GM18517 (cell line): ENCODE data around the gene SOX12.
A peak's percentile ranks its signal among the peaks of the same experiment; 100 is the strongest.
"Not testable (repeated sequence)": the region's sequence is repeated elsewhere in the genome, so short reads cannot be mapped to it uniquely, and the experiment has no call there.

Source experiments
- ATAC-seq: cut with Tn5 transposase; IDR thresholded peaks from one replicate; pipeline ENCODE4 v1.9.1; 2021; ENCODE audit warnings: mild to moderate bottlenecking, moderate library complexity; ENCODE audit not compliant: unreplicated experiment

SOX12 gene

DNA sequence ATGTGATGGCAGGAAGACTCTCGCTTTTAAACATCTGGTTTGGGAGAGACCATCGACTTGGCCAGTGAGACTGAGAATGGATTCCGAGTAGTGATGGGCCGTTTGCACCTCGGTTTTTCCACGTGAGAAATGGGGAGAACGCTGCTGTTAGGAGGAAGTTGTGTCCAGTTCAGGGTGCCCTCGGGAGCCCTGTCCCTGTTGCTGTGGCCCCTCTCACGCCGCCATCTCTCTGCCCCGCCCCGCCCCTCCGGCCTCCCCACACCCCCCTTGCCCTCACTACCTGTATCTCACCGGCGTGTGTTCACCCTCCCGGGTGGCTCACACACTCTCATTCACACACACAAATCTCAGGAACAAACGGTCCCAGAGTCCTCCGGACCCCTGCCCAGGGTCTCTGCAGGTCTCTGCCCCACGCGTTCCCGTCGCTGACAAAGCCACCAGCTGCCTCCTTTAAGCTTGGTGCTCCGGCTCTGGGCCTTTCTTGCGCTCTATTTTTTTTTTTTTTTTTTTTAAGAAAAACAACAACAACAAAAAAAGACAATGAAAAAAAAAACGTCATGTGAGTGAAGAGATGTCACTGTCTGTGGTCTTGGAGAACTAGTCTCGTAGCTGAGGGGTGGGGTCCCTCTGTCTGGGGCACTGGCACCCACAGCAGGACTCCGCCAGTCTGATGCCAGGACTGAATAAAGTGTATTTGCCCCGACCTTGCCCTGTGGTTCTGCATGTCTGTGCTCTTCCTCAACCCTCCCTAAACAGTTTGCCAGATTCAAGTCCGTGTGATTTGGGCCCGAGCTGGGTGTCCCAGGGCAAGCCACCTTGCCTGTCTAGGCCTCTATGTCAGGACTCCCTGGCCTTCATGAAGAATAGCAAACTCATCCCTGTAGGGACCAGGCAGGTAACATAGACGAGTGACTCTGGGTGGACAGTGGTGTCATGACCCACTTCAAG, 2.9 kb downstream of the SOX12 start:
- ATAC-seq = no peak

DNA sequence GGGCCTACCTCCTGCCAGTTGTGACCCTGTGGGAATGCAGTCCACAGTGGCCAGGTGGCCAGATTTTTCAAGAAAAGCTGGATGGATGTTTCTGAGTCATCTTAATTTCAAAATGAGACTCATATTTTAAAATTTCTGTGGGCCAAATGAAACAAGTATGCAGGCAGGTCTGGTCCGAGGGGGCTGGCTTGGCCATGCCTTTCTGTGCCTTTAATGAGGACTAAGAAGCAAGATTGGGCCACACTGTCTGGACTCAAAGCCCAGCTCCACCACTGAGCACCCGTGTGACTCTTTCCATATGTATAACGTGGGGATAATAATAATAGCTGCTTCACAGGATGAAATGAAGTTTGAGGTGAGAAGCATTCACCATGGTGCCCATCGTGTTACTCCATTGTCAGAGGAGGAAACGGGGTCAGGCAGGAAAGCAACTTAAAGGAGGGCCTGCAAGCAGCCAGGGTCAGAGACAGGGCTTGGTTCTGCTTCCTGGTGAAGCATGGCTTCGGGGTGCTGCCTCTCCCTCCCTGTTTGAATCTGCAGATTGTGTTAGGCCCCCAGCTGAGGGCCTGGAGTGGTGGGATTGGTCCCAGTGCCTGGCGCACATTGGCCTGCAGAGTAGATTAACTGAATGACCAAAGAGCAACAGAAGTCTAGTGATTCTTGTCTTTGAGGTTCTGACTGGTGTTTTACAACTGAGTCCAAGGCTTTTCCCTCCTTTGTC, 3.8 kb downstream of the SOX12 start:
- no peak for ATAC-seq

DNA sequence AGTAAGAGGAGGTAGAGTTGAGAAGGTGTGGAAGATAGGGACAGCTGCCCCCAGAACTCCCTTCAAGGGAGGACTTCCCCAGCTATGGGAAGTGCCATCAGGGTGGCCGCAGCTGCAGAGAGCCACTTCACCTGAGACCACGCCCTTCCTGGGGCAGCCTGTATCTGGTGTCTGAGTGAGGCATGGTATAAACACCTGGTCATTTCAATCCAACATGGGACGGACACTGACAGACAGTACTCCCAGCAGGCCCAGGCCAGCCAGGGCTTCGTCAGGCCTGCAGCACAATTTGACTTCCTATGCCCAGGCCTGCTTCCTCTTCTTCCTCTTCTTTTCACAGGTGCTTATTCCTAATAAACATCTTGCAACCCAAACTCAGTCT, 4.5 kb downstream of the SOX12 start:
- ATAC-seq = no peak

DNA sequence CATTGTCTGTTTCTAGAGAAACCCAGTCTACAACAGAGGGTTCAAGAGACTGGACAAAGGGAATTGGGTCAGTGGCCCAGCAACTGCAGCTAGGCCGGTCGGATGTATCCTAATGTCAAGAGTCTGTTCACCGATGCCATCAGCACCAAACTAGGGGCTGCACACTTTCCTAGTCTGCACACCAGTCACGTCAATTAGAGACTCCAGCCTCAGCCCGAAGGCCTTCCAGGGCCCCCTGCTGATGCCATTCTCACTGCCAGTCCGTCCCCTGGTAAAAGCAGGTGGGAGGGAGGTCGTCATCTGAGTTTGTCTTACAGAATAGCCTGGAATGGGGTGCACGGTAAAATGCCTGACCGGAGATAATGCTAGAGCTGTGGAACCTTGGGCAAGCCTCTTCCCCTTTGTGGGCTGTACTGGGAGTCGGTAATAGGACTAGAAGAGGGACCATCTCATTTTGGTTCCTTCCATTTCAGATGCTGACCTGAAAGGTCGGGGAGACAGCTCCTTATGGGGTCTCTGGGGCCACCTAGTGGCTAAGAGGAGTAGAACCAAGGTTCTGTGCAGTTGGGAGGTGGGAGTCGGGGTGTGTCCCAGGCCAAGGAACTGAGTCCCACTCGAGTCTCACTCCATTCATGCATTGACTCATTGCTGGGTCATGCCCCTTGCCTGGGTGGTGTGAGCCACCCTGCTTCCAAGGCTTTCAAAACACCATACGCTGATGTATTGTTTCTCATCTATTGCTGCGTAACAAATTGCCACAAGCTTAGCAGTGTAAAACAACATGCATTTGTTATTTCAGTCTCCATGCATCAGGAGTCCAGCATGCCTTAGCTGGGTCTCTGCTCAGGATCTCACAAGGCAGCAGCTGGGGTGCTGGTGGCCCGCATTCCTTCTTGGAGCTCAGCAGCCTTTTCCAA, 5.1 kb downstream of the SOX12 start:
- ATAC-seq = no peak

DNA sequence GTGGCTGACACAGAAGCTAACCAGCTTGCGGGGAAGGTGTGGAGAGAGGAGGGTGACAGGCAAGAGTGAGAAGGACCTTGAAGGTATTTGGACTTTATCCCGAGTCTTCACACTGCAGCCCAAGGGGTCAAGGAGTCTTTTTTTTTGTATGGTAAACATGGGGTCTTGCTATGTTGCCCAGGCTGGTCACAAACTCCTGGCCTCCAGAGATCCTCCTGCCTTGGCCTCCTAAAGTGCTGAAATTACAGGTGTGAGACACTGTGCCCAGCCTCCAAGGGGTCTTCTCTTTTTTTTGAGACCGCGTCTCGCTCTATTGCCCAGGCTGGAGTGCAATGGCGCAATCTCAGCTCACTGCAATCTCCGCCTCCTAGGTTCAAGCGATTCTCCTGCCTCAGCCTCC, 9.2 kb downstream of the SOX12 start:
- ATAC-seq = no peak

DNA sequence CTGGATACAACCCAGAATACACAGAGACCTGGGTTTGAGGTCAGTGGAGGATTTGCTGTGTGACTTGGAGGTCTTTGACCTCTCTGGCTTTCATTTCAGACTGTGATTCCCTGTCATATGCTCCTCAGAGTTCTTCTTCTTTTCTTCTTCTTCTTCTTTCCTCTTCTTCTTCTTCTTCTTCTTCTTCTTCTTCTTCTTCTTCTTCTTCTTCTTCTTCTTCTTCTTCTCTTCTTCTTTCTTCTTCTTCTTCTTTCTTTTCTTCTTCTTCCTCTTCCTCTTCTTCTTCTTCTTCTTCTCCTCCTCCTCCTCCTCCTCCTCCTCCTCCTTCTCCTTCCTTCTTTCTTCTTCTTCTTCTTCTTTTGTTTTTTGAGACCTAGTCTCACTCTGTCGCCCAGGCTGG, 10.7 kb downstream of the SOX12 start:
- ATAC-seq = not testable (repeated sequence)

DNA sequence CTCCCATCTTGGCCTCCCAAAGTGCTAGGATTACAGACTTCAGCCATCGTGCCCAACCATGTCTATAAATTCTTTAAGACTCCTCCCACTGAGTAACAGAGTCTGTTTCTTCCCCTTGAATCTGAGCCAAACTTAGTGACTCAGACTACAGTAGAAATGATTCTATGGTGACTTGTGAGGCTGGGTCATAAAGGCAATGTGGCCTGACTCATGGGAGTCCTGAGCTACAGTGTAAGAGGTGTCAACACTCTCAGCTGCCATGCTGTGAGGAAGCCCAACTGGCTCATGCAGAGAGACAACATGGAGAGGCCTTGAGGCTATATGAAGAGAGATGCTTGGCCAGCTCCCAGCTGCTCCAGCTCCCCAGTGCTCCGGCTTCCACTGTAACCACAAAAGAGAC, 16.3 kb downstream of the SOX12 start:
- no peak for ATAC-seq

DNA sequence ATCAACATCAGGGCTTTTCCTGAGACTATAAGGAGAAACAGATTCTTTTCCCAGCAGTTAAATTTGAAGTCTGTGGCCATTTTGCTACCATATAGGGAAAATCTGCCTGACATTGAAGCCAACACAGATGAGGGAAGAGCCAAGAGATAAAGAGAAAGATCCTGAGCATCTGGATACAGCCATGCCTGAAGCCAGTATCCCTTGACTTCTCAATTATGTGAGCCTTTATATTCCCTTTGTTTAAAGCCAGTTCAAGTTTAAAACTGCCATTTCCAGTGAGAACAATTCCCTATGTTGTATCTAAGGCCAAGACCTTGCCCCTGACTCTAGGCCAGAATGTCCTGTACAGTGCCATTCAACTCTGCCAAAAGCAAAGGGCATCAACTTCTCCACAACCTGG, 17.8 kb downstream of the SOX12 start:
- ATAC-seq = no peak

DNA sequence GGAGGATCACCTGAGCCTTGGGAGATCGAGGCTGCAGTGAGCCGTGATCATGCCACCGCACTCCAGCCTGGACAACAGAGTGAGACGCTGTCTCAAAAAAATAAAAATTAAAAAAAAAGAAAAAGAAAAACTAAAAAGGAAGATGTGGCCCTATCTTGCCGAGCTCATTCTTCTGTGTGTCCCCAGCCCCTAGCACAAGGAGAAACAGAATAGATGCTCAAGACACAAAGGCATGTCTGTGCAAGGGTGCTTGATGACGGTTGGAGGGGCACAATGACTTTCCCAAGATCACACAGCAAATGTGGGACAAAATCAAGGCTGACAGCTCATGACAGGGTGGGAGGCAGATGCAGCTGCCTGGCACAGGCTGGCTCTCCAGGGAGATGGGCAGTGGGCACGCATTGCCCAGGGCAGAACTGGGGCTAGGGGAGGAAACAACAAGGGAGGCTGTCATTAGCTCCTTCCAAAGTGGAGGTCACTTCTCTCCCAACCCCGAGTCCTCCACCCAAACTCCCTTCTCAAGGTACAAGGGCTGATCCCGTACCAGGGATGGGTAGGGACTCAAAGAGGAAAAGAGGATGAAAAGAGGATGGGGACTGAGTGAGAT, 20.8 kb downstream of the SOX12 start:
- no peak for ATAC-seq

DNA sequence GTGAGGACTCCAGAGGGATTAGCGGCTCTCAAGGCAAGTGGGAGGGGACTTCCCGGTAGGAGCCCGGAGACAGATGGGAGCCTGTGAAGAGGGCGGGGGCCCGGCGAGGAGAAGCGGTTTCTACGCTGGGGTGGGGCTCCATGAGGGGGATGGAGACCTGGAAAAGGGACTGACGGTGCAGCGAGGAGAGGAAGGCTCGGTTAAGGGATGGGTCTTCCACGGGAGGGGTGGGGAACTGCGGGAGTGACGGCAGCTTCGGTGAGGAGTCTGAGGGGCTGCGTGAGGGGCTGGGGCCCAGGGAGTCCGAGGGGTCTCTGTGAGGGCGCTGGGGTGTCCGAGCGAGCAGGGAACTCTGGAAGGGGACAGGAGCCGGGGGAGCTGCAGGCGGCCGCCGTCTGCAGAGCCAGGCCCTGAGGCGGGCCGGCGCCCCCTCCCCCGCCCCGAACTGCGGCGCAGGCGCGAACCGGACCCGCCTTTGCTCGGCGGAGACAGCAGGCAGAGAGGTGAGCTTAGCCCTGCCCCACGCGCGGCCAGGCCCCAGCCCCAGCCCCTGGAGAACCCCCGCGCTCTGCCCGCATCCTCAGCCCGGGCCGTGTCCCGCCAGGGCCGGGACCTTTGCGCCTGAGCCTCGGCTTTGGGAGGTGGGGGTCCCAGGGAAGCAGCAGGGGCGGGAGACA, 21.4 kb downstream of the SOX12 start, which contains the start of gene NRSN2:
Gene NRSN2, plus strand, starts transcription at position 472 of the 677 bp plus-strand sequence. CDS start 2,533 bp downstream, outside the sequence.
- no peak for ATAC-seq

DNA sequence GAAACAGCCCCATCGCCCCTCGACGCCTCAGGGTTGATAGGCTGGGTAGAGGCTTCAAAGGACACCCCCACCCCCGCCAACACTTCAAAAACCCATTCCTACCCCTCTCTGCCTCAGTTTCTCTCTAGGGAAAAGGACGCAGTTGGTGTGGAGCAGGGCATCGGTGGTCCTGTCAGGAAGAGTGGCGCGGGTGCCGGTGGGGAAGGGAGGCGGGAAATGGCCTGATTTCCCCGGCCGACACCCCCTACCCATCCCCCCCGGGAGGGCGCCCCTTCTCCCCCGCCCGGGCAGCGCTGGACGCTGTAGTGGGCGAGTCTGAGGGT, 21.9 kb downstream of the SOX12 start:
- ATAC-seq = no peak

DNA sequence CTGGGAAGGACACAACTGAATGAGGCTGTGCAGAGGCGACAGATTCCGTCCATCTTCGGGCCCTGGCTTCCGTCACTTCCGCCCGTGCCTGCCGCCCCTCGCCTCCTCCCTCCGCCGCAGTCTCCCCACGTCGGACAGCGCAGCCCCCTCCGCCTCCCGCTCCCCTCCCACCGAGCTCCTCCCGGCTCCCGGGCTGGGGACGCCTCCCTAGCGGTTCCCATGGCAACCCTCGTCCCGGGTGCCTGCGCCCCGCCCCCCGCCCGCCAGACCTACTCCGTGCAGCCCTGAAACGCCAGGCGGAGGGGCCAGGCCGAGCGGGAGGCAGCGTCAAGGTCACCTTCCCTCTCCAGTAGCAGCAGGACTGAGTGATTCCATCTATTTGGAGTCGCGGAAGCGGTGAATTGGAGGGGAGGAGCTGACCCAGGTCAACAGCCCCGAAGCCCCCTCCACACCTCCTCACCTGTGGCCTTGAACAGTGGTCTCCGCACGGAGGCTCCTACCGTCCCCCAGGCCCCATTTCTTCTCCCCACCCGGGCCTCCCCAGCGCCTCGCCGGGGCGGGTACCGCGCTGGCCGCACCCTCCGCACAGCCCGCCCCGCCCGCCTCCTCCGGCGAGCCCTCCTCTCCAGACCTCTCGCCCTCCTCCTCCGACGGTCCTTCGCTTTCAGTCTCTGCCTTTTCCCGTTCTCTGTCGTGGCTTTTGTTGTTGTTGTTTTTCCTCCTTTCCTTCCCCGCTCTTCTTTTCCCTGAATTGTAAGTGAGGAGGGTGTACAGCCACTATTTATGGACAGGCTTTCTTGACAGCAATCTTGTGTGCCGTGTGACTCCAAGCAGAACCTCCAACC, 22.5 kb downstream of the SOX12 start:
- peak; percentile 55 for ATAC-seq

DNA sequence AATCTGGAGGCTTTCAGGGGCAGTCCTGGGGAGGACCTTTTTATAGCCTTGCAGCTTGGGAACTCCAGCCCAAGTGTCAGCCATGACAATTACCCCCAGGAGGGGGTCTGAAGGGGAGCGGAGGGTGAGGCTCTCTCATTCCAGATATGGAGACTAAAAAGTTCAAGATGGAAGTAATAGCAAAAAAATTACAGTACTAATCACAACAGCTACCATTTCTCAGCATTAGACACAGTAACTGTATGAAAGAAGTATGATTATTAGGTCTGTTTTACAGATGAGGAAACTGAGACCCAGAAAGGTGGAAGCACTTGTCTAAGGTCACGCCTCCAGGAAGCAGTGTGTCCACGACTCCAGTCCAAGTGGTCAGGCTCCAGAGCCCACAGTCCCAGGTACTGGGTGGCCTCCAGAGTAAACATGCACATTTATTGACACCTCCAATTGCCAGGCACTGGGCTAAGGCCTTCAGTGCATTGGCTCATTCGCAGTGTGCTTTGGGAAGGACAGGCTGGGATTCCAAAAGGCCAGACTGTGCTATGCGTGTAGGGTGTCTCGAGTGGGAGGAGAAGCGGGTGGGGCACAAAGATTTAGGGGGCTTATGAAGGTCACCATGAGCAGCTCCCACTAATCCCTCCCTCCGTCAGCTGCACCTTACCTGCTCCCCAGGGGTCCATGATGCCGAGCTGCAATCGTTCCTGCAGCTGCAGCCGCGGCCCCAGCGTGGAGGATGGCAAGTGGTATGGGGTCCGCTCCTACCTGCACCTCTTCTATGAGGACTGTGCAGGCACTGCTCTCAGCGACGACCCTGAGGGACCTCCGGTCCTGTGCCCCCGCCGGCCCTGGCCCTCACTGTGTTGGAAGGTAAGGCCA, 23.9 kb downstream of the SOX12 start:
- no peak for ATAC-seq

DNA sequence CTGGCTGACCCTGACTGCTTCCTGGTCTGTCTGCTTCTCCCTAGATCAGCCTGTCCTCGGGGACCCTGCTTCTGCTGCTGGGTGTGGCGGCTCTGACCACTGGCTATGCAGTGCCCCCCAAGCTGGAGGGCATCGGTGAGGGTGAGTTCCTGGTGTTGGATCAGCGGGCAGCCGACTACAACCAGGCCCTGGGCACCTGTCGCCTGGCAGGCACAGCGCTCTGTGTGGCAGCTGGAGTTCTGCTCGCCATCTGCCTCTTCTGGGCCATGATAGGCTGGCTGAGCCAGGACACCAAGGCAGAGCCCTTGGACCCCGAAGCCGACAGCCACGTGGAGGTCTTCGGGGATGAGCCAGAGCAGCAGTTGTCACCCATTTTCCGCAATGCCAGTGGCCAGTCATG, 27.8 kb downstream of the SOX12 start:
- ATAC-seq = no peak

DNA sequence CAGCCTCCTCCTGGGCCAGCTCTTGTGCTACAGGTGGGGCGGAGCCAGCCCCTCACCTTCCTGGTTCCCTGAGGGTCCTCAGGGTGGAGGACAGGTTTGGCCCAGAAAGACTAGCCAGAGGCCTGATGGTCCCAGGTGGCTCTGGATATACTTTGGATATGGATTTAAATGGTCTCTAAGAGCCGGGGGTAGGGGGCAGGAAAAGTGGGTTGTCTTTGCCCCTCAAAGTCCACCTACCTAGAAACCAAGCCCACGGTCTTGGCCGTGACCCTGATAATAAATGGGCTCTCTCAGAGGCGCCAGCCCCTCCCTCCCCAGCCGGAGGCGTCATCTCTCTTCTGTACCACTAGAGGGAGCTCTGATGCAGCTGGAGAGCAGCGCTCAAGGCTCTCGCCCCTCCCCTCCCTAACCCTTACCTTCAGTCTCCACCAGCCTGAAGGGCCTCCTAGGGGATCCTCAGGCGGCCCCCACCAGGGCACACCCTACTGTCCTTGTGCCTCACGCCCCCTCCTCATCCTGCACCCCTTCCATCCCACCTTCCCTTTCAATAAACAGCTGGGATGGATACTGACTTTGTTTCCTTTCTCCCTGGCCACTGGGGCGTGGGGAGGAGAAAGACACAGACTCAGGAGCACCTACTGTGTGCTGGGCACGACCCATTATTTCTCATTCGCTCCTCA, 29.1 kb downstream of the SOX12 start:
- no peak for ATAC-seq

DNA sequence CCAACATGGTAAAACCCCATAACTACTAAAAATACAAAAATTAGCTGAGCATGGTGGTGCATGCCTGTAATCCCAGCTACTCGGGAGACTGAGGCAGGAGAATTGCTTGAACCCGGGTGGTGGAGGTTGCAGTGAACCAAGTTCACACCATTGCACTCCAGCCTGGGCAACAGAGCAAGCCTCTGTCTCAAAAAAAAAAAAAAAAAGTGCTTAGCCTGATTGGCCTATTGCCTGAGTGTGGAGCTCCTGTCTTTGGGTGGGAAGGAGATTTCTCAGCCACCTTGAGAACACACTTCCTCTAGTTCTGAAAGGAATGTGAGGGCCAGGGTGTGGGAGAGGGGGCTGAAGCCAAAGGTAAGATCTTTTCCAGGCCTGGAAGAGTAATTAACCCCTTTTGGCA, 30.8 kb downstream of the SOX12 start:
- not testable (repeated sequence) for ATAC-seq

DNA sequence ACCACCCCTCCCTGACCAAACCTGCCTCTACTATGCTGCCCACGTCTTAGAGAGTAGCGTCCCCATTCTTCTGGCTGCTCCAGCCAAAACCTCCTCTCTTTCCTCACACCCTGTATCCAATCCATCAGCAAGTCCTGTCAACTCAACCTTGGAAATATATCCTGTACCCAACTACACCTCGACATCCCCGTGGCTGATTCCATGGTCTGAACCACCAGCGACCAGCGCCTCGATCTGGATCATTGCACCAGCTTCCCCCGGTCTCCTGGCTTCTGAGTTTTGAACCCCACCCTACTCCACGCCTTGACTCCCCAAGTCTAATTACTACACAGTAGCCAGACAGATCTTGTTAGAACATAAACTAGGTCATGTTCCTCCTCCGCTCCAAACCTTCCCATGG, 31.4 kb downstream of the SOX12 start:
- no peak for ATAC-seq
